SK-N-SH treated with all-trans-retinoic acid at 6 μM for 48 hours (cell line): Measurements from ENCODE around the gene CR1.
A peak's percentile ranks its signal among the peaks of the same experiment; 100 is the strongest.
"Not testable (repeated sequence)": the region's sequence is repeated elsewhere in the genome, so short reads cannot be mapped to it uniquely, and the experiment has no call there.

Experiments used
- ATAC-seq: fragments of 200-7000 bp; cut with Tn5 transposase; 3 replicates; pipeline ENCODE4 v1.9.1; 2020; ENCODE audit warnings: mild to moderate bottlenecking, moderate library complexity
- BACH2 ChIP-seq: fragments of 250-450 bp; sonication (Bioruptor Pico); IDR thresholded peaks from 2 replicates; pipeline ENCODE4 v1.9.0; 2021; ENCODE audit warnings: mild to moderate bottlenecking, borderline replicate concordance
- CSDC2 ChIP-seq: fragments of 250-450 bp; sonication (Bioruptor Pico); IDR thresholded peaks from 2 replicates; pipeline ENCODE4 v1.5.0; 2020; ENCODE audit warnings: mild to moderate bottlenecking, moderate library complexity
- ESRRG ChIP-seq: fragments of 250-450 bp; sonication (Bioruptor Pico); IDR thresholded peaks from 2 replicates; pipeline ENCODE4 v1.6.1; 2021; ENCODE audit warnings: mild to moderate bottlenecking
- GLIS3 ChIP-seq: fragments of 250-450 bp; sonication (Bioruptor Pico); IDR thresholded peaks from 2 replicates; pipeline ENCODE4 v1.5.0; 2020; ENCODE audit warnings: mild to moderate bottlenecking, moderate library complexity
- ISL1 ChIP-seq: fragments of 250-450 bp; sonication (Bioruptor Pico); IDR thresholded peaks from 2 replicates; pipeline ENCODE4 v2.1.2; 2022; ENCODE audit warnings: mild to moderate bottlenecking, moderate library complexity
- RARB ChIP-seq: fragments of 250-450 bp; sonication (Bioruptor Pico); IDR thresholded peaks from 2 replicates; pipeline ENCODE4 v1.8.0; 2021; ENCODE audit warnings: mild to moderate bottlenecking, moderate library complexity
- TCF4 ChIP-seq: fragments of 250-450 bp; sonication (Bioruptor Pico); IDR thresholded peaks from 2 replicates; pipeline ENCODE4 v1.8.0; 2021; ENCODE audit warnings: mild to moderate bottlenecking, moderate library complexity, borderline replicate concordance
- TOX ChIP-seq: fragments of 250-450 bp; sonication (Bioruptor Pico); IDR thresholded peaks from 2 replicates; pipeline ENCODE4 v1.8.0; 2021; ENCODE audit warnings: mild to moderate bottlenecking, moderate library complexity, borderline replicate concordance
- ZFP3 ChIP-seq: fragments of 250-450 bp; sonication (Bioruptor Pico); IDR thresholded peaks from 2 replicates; pipeline ENCODE4 v1.5.0; 2020; ENCODE audit warnings: mild to moderate bottlenecking, moderate library complexity
- ZFP30 ChIP-seq: fragments of 450-650 bp; formaldehyde crosslinking; IDR thresholded peaks from 2 replicates; pipeline ENCODE4 v1.5.0; 2022; ENCODE audit warnings: mild to moderate bottlenecking, moderate library complexity
- ZNF565 ChIP-seq: fragments of 450-650 bp; formaldehyde crosslinking; conservative IDR thresholded peaks from 2 replicates; pipeline ENCODE4 v1.5.0; 2020; ENCODE audit warnings: low read depth, mild to moderate bottlenecking, moderate library complexity
- ZNF8 ChIP-seq: fragments of 450-650 bp; formaldehyde crosslinking; IDR thresholded peaks from 2 replicates; pipeline ENCODE4 v1.5.0; 2020; ENCODE audit warnings: mild to moderate bottlenecking, moderate library complexity
- TF ChIP-seq, protein P1 (sequence below): fragments of 250-450 bp; sonication (Bioruptor Pico); IDR thresholded peaks from 2 replicates; pipeline ENCODE4 v1.5.1; 2021; ENCODE audit warnings: mild to moderate bottlenecking, moderate library complexity
- TF ChIP-seq, protein P2 (sequence below): fragments of 250-450 bp; sonication (Bioruptor Pico); IDR thresholded peaks from 2 replicates; pipeline ENCODE4 v1.8.0; 2020; ENCODE audit warnings: mild to moderate bottlenecking, moderate library complexity, borderline replicate concordance
- TF ChIP-seq, protein P3 (sequence below): fragments of 250-450 bp; sonication (Bioruptor Pico); IDR thresholded peaks from 2 replicates; pipeline ENCODE4 v1.8.0; 2021; ENCODE audit warnings: low read depth, mild to moderate bottlenecking, moderate library complexity, borderline replicate concordance

CR1 gene

DNA sequence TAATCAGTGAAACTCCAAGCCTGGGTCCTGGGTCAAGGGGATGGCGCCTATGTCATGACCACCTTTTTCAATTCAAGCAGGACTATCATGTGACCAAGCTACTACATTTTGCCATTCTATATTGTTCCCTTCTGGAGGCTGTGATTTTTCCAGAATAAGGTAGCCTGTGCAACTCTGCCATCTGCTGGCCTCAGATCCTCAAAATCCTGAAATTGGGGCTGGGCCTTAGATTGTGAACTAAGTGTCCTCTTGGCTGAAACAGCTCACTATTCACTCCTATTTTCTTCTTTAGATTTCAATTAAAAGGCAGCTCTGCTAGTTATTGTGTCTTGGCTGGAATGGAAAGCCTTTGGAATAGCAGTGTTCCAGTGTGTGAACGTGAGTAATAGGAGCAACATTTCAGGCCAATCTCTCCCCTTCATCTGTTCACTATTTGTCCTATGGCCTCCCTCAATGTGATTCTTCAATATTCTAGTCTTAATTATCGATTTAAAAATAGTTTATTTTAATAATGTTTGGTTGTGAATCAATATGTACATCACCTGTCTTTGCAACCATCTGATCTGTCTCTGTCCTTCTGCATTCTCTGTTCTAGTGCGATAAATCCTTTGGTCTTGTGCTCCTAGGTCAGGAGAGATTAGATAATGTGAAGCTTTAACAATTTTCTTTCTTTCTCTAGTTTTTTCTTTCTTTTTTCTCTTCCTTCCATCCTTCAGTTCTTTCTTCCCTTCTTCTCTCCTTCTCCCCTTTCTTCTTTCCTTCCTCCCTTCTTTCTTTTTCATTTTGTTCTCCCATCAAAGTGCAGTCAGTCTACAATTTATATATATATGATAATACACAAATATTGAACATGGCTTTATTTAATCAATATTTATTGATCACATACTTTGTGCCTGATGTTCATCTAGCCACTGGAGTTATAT lies 69.8 kb downstream of the CR1 start:
- TF ChIP-seq ZFP3 (CRISPR knock-in tag) (no peak), RARB (CRISPR knock-in tag) (no peak), BACH2 (CRISPR knock-in tag) (no peak), GLIS3 (CRISPR knock-in tag) (no peak), ZNF8 (CRISPR knock-in tag) (no peak), ZNF565 (CRISPR knock-in tag) (no peak), TOX (CRISPR knock-in tag) (no peak), ESRRG (no peak), TCF4 (CRISPR knock-in tag) (no peak)
- TF ChIP-seq, protein P1, sequence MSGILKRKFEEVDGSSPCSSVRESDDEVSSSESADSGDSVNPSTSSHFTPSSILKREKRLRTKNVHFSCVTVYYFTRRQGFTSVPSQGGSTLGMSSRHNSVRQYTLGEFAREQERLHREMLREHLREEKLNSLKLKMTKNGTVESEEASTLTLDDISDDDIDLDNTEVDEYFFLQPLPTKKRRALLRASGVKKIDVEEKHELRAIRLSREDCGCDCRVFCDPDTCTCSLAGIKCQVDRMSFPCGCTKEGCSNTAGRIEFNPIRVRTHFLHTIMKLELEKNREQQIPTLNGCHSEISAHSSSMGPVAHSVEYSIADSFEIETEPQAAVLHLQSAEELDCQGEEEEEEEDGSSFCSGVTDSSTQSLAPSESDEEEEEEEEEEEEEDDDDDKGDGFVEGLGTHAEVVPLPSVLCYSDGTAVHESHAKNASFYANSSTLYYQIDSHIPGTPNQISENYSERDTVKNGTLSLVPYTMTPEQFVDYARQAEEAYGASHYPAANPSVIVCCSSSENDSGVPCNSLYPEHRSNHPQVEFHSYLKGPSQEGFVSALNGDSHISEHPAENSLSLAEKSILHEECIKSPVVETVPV (CRISPR knock-in tag): no peak
- TF ChIP-seq, protein P2, sequence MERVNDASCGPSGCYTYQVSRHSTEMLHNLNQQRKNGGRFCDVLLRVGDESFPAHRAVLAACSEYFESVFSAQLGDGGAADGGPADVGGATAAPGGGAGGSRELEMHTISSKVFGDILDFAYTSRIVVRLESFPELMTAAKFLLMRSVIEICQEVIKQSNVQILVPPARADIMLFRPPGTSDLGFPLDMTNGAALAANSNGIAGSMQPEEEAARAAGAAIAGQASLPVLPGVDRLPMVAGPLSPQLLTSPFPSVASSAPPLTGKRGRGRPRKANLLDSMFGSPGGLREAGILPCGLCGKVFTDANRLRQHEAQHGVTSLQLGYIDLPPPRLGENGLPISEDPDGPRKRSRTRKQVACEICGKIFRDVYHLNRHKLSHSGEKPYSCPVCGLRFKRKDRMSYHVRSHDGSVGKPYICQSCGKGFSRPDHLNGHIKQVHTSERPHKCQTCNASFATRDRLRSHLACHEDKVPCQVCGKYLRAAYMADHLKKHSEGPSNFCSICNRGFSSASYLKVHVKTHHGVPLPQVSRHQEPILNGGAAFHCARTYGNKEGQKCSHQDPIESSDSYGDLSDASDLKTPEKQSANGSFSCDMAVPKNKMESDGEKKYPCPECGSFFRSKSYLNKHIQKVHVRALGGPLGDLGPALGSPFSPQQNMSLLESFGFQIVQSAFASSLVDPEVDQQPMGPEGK: no peak
- TF ChIP-seq, protein P3, sequence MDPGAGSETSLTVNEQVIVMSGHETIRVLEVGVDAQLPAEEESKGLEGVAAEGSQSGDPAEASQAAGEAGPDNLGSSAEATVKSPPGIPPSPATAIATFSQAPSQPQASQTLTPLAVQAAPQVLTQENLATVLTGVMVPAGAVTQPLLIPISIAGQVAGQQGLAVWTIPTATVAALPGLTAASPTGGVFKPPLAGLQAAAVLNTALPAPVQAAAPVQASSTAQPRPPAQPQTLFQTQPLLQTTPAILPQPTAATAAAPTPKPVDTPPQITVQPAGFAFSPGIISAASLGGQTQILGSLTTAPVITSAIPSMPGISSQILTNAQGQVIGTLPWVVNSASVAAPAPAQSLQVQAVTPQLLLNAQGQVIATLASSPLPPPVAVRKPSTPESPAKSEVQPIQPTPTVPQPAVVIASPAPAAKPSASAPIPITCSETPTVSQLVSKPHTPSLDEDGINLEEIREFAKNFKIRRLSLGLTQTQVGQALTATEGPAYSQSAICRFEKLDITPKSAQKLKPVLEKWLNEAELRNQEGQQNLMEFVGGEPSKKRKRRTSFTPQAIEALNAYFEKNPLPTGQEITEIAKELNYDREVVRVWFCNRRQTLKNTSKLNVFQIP (CRISPR knock-in tag): no peak
- ATAC-seq: peak; percentile 85

DNA sequence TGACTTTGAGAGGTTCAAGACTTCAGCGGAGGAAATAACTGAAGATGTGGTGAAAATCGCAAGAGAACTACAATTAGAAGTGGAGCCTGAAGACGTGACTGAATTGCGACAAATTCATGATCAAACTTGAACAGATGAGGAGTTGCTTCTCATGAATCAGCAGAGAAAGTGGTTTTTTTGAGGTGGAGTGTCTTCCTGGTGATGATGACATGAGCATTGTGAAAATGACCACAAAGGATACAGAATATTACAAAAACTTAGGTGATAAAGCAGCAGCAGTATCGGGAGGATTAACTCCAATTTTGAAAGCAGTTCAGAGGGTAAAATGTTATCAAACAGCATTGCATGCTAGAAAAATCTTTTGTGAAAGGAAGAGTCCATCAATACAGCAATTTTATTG lies 76.0 kb downstream of the CR1 start:
- ATAC-seq: not testable (repeated sequence)

DNA sequence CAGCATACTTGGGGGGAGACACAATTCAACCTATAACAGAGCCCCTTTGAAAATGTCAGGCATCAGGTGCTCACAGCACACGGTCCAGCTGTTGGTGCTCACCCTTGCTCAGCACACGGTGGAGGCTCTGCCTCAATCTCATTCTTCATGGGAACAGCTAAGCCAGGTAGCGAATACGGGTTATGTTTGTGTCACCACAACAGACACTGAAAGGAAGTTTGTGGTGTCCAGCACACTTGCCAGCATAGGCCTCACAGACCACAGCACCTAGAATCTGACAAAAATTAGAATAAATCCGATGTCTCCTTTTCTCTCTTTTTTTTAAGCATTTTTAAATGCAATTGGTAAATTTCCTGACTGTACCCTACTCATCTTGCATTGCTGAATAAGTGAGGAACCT lies 77.1 kb downstream of the CR1 start:
- ATAC-seq: not testable (repeated sequence)

DNA sequence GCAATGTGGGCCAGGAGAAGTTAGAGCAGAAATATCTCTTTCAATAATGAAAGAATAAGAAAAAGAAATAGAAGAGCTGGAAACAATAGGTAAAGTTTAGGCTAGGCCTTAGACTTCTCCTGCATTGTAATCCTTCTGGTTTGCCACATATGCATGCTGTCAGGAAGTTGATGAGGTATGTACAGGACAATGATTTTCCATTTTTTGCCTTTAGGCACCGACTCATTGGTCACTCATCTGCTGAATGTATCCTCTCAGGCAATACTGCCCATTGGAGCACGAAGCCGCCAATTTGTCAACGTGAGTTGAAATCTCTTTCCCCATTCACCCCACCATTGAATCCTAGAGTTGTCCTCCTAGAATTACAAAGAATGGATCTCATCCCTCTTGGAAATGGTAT lies 79.4 kb downstream of the CR1 start:
- not testable (repeated sequence) for ATAC-seq

DNA sequence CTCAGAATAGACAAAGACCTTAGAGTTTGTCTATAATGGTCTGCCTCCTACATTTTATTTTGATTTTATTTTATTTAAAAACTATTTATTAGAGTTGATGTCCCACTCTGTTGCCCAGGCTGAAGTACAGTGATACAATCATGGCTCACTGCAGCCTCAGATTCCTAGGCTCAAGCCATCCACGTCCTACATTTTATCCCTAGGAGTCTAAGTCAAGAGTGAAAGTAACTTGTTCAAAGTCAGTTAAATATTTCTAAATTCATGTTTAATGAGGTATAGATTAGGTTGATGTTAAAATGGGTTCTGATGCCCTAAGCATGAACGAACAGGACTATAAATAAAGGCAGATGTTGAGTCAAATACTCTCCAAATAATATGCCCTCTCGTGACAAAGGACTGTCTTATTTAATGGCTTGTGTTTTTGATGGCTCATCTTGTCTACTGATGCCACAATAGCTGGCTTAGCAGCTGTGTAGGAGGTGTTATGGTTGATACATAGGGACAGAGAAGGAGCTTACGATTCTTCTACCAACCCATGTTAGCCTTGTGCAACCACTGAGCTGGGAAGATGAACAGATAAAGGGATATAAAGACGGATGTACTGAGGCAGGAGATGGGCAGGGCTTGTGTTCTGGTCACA lies 83.0 kb downstream of the CR1 start:
- TF ChIP-seq, protein P3 (CRISPR knock-in tag): no peak
- TF ChIP-seq ISL1: no peak
- TF ChIP-seq ZNF8 (CRISPR knock-in tag): no peak
- ATAC-seq: peak; percentile 47

DNA sequence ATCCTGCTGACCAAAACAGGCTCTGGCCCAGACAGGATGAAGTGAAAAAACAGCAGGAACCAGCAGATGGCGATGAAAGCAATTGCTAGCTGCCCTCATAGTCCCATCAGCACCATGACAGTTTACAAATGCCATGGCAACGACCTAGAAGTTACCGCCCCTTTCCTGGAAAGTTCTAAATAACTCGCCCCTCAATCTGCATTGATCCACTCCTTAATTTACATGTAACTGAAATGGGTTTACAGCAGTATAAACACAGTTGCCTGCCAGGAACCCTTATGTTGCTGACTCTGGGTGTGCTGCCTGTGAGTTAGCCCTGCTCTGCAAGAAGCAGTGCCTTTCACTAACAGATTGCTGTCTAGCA lies 83.5 kb downstream of the CR1 start:
- peak; percentile 99 for ATAC-seq
- TF ChIP-seq ESRRG: no peak

DNA sequence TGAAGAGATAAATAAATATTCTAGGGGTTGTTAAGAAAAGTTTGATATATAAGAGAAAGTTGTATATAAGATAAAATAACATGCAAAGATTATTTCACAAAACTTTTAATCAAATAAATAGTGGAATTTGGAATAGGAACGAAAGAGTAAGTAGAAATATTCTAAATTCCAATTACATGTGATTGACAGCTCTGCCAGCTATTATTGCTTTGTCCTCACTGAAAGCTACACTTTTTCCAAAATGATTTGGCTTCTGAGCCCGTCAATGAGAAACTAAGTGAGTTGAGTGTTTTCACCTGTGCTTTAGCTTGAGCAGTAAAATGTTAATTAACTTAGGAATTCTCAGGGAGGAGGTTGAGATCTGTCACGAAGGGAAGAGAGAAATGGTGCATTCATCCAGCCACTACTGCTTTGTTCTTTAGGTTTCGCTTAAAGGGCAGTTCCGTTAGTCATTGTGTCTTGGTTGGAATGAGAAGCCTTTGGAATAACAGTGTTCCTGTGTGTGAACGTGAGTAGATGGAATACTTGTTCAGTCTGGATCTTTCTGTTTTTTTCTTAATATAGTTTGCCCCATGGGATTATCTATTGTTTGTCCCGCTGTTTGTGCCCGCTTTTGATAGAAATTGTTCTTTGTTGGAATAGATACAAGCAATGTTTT lies 85.7 kb downstream of the CR1 start:
- TF ChIP-seq, protein P1 (CRISPR knock-in tag): no peak
- TF ChIP-seq ZFP30 (CRISPR knock-in tag) (no peak), GLIS3 (CRISPR knock-in tag) (no peak), CSDC2 (CRISPR knock-in tag) (no peak), ESRRG (no peak)
- TF ChIP-seq, all 23 proteins: peak for 0
- ATAC-seq: no peak

DNA sequence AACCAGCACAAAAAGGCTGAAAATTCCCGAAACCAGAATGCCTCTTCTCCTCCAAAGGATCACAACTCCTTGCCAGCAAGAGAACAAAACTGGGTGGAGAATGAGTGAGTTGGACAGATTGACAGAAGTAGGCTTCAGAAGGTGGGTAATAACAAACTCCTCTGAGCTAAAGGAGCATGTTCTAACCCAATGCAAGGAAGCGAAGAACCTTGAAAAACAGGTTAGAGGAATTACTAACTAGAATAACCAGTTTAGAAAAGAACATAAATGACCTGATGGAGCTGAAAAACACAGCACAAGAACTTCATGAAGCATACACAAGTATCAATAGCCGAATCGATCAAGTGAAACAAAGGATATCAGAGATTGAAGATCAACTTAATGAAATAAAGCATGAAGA lies 93.5 kb downstream of the CR1 start:
- not testable (repeated sequence) for ATAC-seq

DNA sequence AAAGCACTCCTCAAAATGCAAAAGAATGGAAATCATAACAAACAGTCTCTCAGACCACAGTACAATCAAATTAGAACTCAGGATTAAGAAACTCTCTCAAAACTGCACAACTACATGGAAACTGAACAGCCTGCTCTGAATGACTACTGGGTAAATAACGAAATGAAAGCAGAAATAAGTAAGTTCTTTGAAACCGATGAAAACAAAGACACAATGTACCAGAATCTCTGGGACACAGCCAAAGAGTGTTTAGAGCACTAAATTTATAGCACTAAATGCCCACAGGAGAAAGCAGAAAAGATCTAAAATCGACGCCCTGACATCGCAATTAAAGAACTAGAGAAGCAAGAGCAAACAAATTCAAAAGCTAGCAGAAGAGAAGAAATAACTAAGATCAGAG lies 95.2 kb downstream of the CR1 start:
- ATAC-seq: not testable (repeated sequence)

DNA sequence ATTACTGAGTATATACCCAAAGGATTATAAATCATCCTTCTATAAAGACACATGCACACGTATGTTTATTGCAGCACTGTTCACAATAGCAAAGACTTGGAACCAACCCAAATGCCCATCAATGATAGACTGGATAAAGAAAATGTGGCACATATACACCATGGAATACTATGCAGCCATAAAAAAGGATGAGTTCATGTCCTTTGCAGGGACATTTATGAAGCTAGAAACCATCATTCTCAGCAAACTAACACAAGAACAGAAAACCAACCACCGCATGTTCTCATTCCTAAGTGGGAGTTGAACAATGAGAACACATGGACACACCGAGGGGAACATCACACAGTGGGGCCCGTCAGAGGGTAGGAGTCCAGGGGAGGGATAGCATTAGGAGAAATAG lies 98.1 kb downstream of the CR1 start:
- not testable (repeated sequence) for ATAC-seq
